HG03460 (cell line): ENCODE results near the gene PLSCR4.
A peak's percentile ranks its signal among the peaks of the same experiment; 100 is the strongest.

Experiments
- ATAC-seq: cut with Tn5 transposase; IDR thresholded peaks from one replicate; pipeline ENCODE4 v1.9.1; 2021; ENCODE audit not compliant: unreplicated experiment

PLSCR4 gene

DNA sequence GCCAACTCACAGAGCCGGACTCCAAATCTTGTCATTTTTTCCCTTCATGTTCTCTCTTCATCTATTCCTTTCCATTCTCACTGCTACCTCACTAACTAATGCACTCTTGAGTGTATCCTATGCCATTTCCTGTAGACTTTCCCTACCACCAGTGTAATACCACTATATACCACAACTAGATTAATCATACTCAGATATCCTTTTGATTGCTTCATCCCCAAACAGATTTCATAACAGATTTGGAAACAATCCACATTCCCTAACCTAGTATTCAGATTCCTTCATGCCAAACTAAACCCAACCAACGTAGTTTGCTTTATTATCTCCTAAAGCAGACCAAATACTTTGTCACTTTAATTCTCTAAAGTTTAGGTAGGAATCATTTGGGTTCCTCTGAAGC, 87.3 kb downstream of the PLSCR4 start:
- ATAC-seq = no peak

DNA sequence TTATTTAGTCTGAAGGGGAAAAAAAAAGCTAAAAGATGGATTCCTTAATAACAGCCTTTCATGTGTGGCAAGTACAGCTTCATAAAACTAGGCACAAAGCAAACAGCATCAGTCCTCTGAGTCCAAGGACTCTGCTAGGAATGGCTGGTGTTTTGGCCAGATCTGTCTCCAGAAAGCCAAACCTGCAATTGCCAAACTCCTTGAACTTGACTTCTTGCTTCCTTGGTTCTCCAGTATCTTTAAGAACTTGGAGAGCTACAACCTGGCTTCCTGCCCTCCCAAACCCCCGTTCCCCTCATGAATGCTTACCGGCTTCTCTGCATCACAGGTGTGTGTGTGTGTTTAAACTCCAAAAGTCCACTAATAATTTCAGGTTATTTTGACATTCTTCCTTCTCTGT, 88.3 kb downstream of the PLSCR4 start:
- ATAC-seq = no peak

DNA sequence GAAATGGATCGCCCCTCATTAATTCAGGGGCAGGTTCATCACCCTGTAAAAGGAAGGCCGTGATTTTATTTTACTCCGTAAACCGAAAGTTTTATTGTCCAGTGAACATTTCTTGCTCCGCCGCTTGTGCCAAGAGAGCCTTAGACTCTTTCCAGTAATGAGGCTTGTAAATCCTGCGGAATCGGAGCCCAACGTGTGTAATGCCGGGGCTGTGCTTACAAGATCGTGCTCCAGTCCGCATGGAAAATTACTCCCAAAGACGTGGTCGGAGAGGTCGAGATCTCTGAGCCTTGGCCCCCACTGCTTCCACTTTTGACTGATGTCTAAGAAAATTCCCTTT, 89.3 kb downstream of the PLSCR4 start:
- ATAC-seq = no peak

DNA sequence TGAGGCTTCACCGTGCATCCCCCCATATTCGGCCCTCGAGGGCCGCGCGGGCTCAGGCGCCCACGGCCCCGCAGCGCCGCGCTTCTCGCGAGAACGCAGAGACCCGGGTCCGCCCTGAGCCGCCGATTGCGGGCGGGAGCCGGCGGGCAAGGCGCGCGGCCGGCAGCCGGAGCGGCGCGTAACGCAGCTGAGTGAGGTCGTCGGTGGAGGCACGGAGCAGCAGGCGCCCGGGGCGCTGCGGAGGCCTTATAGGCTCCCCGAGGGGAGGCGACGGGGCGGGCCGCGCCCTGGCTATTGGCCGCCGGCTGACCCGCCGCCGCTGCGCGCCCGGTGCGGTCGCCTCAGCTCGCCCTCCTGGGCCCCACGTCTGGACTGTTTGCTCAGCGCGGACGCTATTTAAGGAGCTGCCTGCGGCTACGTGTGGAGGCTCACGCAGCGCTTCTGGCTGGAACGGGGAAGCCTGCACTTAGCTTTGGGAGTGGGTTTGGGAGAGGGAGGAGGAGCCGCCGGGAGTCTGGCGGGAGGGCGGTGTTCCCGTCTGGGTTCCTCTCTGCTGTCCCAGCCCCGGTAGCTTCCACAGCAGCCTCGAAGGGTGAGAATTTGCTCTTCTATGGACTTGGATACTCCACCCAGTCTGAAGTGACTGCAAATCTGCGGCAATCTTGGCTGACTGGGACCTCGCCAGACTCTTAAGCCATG, 89.8 kb downstream of the PLSCR4 start, which contains the start of gene PLOD2:
Gene PLOD2, minus strand, starts transcription at position 221 of the 699 bp plus-strand sequence. Its CDS starts 195 bp downstream, at position 26.
- peak; percentile 47 for ATAC-seq

DNA sequence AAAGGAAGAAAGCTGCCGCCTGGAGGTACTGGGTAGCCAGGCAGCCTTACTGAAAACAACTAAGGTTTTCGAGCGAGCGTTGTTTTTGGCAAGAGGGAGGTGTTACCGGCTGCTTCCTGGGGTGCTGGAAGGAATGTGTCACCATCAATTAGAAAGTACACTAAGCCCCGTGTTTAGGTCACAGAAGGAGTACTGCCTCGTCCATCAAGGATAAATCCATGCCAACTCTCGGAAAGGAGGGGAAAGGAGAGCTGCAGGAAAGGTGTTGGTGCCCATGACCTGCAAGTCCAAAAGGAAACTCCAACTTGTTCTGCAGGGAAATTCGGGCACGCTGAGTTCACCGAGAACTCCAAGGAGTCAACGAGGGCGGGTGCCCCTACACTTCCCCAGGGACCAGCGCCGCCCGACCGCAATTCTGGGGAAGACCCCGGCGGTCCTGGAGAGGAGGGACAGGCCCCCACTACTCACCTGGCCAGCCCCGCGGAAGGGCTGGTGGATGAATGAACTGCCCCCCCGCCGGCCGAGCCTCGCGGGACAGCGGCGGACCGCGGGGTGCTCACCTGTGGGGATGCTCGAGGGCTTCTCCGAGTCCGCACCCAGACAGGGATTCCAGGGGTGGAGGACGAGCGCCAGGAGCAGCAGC, 90.5 kb downstream of the PLSCR4 start:
- ATAC-seq = peak; percentile 26

DNA sequence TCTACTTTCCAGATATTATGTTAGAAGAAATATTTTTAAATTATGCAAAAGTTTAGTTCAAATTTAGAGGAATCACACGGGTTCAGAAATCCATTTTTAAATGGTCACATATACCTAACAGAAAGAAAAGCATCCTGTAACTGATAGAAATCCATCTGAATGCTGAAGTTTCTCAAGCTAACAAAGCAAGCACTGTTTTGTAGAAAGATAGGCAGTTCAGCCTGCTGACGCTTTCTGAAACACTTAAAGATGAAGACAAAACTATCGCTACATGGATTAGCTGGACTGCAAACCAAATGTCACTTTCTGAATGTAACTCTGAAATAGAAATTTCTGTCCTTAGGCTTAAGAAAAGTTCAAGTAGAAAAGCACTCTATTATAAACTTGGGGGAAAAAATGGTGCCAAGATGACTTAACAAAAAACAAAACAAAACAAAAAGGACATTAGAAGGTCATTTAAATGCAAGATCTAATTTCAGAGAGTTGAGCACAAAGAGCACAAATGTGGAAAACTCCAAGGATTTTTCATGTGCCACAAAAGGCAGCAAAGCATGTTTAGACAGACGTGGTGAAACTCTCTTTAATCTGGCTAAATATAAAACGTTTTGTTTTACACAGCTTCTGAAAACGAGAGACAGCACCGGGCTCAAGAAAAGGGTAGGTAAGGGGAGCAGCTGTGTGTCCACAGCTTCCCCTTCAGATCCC, 91.1 kb downstream of the PLSCR4 start:
- no peak for ATAC-seq

DNA sequence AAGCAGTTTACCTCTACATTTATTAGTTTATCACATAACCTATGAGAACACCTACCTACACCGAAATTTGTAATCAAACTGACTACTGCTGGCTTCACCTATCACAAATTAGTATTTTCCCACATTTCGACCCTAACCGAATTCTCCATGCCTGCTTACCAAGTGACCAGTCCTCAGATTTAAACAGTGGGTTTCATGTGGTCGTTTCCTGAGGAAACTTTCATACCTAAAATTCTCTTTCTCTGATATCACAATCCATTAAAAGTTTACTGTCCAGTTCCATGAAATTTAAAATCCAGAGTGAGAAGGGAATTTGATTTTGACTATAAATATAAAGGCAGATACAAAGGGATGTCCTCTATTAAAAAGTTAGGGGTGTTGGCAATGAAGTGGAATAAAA, 91.9 kb downstream of the PLSCR4 start:
- ATAC-seq = no peak

DNA sequence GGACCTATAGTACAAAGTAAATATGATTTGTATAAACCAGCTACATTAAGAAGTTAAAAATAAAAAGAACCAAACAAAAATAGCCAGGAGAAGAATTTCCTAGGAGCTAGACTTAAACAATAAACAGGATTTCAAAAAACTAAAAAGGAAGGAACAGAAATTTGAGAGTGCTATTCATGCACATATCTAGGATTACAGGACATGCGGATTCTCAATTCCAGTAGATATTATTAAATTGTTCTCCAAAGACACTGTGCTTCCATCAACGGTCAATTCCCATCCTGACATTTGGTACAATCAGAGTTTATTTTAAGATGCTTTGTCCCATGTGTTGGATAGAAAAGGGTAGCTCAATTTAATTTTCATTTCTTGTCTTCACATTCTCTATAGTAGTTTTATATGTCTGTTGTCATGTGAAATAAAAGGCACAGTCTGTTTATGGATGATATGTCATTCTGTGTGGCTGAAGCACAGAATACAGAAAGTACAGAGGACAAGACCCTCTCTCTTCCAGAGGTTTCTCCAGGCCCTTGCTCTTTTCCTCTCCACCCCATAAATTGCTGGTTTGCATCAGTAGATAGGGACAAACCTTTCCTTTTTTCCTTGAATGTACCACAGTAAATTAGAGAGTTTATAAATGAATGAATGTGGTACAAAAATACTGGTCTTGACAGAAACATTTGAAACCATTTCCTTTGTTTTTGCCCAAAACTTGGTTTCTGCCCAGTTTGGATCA, 93.4 kb downstream of the PLSCR4 start:
- no peak for ATAC-seq

DNA sequence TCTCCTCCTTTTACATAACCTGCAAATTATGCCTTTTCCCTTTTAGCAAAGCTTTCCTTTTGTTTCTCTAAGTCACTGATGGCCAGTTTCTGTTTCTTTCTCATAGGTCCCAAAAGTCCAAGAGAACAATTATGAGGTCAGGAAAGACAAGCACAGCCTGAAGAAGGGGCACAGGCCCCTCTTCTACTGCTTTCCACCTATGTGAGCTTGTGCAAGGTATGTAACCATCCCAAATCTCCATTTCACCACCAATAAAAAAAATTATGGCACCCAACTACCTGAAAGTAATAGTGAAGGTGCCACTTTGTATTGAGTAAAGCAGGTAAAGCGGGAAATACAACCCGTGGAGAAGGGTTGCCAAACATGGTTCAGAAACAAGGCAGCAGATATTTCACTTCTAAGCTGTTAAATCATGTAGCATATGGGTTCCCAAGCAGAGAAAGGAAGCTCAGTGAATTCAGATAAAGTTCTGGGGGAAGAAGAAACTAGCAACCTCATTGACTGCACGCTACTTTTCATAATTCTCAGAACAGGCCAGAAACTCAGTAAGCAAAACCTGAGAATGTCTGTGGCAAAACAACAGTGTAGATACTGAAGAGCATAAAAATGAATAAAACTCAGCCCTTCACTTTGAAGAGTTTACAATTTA, 94.1 kb downstream of the PLSCR4 start:
- ATAC-seq = no peak

DNA sequence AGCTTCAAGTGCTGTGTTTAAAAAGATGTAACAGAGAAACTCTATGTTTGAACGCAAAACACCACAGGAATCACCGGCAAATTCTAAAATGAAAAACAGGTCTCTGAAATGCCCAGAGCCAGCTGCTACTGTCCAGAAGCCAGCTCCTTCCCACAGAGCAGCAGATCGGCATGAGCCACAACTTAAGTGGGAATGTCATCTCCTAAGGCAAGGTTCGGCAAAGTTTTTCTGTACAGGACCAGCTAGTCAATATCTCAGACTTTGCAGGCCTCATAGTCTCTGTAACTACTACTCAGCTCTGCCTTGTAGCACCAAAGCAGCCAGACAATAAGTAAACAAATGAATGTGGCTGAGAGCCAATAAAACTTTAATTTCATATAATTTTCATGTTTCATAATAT, 94.8 kb downstream of the PLSCR4 start:
- ATAC-seq = no peak

DNA sequence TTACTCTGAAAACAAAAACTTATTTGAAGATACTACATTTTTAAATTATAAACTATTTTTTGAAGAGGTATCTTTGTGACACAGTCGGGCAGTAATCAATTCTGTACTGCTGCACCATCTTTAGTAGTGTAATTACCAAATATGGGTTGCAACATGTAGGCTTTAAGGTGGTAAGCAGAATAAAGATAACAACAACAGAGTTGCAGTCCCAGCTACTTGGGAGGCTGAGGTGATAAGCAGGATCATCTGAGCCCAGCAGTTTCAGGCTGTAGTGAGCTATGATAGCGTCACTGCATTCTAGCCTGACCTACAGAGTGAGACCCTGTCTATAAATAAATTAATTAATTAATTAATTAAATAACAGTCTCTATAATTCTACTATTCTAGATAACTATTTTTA, 95.9 kb downstream of the PLSCR4 start:
- no peak for ATAC-seq

DNA sequence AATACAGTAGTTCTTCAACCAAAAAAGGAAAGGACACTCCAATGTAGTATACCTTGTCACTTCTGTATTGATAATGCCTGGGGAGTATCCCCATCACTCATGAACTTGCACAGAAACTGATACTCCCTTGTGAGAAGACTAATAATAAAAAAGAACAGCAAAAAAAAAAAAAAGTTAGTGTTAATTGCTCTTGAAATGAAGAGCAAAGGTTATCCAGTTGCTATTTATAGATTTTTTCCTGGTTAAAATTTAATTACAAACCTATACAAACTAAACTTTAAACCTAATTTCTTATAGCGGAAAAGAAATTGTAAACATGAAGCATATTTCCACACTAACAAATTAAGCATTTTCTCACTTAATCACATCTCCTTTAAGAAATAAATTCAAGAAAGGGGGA, 96.6 kb downstream of the PLSCR4 start:
- ATAC-seq = no peak

DNA sequence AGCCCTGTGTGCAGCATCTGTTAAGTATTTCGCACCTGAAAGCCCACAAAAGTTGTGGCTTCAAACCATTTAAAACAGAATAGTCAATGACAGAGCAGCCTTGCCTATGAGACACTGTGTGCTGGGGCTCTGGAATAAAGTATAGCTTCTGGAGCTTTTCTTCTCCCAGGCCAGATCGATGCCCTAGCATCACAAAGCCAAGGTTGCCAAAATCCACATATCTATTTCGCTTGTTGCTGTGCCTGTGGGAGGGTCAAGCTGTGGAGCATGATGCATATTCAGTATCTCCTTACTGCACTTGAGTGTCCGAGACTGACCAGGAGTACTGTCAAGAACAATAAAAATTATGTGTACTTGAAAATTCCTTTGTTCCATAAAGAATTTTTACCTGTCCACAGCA, 97.5 kb downstream of the PLSCR4 start:
- no peak for ATAC-seq

DNA sequence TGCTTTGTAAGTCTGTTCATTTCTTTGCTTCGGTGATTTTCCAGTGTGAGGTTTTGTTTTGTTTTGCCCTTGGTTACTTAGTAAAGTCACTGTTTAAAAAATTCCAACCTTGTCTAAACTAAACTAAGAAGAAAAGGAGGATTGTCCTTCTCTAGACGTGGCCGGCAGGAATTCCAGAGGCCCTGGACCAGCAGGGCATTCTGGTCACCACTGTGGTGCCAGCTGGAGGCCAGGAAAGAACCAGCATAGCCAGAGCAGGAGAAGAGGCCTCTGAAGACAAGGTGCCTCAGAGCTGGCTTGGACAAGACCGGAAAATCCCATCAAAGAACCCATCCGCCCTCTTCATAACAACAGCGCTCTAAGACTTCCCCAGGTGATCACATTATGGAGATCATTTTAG, 98.1 kb downstream of the PLSCR4 start:
- no peak for ATAC-seq

DNA sequence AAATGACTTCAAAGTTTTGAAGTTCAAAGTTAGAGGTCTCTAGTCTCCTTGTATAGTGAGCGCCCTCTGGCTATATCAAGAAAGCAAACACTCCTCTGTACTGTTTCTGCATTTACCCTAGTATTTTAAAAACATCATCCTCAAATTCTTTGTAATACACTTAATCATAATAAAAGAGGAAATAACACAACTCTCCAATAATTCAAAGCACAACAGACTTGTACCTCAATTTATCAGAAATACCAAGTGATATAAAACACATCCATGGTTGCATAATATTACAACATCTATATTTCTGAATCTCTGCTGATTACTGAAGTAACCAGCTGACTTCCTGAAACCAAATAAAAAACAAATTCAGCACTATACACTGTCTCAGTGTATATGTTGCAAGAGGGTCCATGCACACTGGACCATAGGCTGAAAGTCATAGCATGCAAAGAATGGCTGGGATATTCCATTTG, 102.4 kb downstream of the PLSCR4 start:
- ATAC-seq = no peak

DNA sequence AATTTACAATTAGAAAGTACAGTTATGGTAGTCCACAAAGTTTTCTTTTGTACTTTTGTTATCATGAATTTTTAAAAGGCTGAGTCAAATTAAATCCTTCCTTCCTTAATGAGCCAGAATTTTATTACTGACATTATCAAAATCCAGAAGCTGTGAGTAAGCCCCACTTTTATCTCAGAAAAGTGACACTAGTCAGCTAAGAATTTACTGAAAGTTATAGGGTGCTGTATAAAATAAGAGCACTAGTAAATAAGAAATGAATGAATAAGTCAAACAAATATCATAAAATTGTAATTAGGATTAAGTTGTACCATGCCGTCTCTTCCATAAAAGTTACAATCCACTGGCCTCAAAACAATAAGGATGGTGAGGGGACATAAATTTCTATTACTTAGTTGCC, 105.3 kb downstream of the PLSCR4 start:
- no peak for ATAC-seq

DNA sequence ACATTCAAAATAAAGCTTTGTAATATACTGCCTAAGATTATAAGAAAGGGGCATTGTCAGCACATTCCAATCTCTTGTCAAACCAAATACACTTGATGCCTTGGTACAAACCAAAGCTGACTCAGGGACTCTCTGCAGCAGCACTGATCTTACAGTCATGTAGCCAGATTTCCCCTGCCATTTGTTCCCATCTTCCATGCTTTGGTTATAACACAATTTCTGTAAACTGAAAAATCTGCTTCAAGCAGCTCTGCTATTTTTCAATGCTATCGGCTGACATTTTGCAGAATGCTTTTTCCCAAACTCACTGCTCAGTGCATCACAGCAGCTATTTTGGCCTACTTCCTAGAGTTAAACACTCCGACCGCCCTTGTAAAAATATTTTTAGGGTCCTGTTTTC, 108.1 kb downstream of the PLSCR4 start:
- no peak for ATAC-seq
